Measurements from ENCODE around the gene GPX5. TPM values are rescaled to one million over a fixed set of nuclear protein-coding genes. Genes with fewer than 3 reads are reported as not detected.
"Not testable (repeated sequence)": the region's sequence is repeated elsewhere in the genome, so short reads cannot be mapped to it uniquely, and the experiment has no call there.

The GPX5 gene
- total RNA-seq, 4 donors from 2014 or later: not detected

- no peaks in the 10 kb centered on the region for H3K9me3 ChIP-seq
- TF ChIP-seq CTCF (IDR thresholded peaks at IDR 0.05): no peak
- no peak for TF ChIP-seq POLR2A (IDR thresholded peaks at IDR 0.05)
- DNase-seq: no peak
Measured at GRCh38 chr6:28491984-28492317, 33.7 kb upstream of the GPX5 start.

GRCh38 chr6:28496099-28496779 lies 29.4 kb upstream of the GPX5 start:
- Histone ChIP-seq H3K4me3 (no peak overlapping the region), H3K36me3 (no peaks in the 10 kb centered on the region), H3K27me3 (no peaks in the 10 kb centered on the region), H3K4me1 (no peaks in the 10 kb centered on the region), H3K9me3 (no peaks in the 10 kb centered on the region), H3K27ac (no peak overlapping the region)
- intact Hi-C loops (cut with DNase I; ENCODE audit: low total_unique reads): no loop called here
- DNase-seq: no peak
- no peak for TF ChIP-seq CTCF (IDR thresholded peaks at IDR 0.05)
- TF ChIP-seq POLR2A (IDR thresholded peaks at IDR 0.05): no peak

More at GRCh38 chr6:28491984-28492317, 33.7 kb upstream of the GPX5 start:
- Histone ChIP-seq H3K27me3 (no peaks in the 10 kb centered on the region), H3K4me1 (no peaks in the 10 kb centered on the region), H3K36me3 (no peaks in the 10 kb centered on the region), H3K4me3 (no peak overlapping the region), H3K27ac (no peak overlapping the region)
- intact Hi-C loops (cut with DNase I; ENCODE audit: low total_unique reads): no loop called here

DNA sequence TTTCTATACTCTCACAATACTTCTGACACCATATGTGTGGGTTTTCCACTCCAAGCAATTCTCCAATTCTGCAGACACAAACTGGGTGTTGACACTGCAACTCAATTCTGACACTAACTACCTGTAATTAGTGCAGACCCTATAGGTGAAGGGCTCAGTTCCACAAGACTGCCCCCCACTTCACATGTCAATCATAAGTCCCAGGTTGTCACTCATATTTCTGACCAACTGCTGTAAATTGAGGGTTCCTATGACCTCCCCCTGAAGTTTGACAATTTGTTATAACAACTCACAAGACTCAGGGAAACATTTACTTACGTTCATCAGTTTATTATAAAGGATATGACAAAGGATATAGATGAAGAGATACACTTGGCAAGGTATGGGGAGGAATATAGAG lies 28.4 kb upstream of the GPX5 start:
- no peaks in the 10 kb centered on the region for H3K36me3 ChIP-seq
- intact Hi-C loops (cut with DNase I; ENCODE audit: low total_unique reads): no loop called here
- no peak overlapping the region for H3K4me3 ChIP-seq
- no peak overlapping the region for H3K27ac ChIP-seq
- H3K4me1 ChIP-seq: no peaks in the 10 kb centered on the region
- no peaks in the 10 kb centered on the region for H3K9me3 ChIP-seq
- no peaks in the 10 kb centered on the region for H3K27me3 ChIP-seq
- TF ChIP-seq POLR2A (IDR thresholded peaks at IDR 0.05) (no peak), CTCF (IDR thresholded peaks at IDR 0.05) (no peak)
- no peak for DNase-seq

DNA sequence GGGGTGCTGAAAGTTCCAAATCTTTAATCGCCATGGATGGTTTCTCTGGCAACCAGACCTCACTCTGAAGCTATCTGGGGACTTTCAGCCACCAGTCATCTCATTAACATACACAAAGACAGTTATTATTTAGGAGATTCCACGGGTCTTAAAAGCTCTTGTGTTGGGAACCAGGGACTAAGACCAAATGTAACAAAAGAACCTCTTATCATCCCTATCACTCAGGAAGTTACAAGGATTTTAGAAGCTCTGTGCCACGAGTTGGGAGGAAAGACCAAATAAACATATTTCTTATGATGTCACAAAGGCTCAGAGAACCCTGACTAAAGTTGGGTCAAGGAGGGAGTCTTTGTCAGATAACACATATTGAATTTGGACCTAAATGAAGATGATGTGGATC lies 27.8 kb upstream of the GPX5 start:
- no peak for DNase-seq
- intact Hi-C loops (cut with DNase I; ENCODE audit: low total_unique reads): no loop called here
- no peaks in the 10 kb centered on the region for H3K9me3 ChIP-seq
- H3K4me3 ChIP-seq: no peak overlapping the region
- no peaks in the 10 kb centered on the region for H3K4me1 ChIP-seq
- no peak for TF ChIP-seq CTCF (IDR thresholded peaks at IDR 0.05)
- no peak for TF ChIP-seq POLR2A (IDR thresholded peaks at IDR 0.05)
- no peaks in the 10 kb centered on the region for H3K36me3 ChIP-seq
- no peak overlapping the region for H3K27ac ChIP-seq
- H3K27me3 ChIP-seq: no peaks in the 10 kb centered on the region

DNA sequence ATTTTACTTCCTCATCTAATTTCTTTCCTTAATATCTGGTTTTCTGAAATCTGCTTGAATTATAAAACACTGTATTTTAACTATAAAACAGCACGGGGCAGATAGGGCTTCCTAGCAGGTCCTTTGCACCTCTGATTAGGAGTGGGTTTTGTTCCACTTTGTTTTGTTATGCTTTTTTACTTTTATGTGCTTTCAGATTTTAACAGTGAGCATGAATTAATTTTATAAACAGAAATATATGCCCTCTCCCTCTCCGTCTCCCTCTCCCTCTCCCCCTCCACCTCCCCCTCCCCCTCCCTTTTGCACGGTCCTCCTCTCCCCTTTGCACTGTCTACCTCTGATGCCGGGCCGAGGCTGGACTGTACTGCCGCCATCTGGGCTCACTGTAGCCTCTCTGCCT lies 24.4 kb upstream of the GPX5 start:
- Histone ChIP-seq H3K4me3 (no peak overlapping the region), H3K9me3 (no peaks in the 10 kb centered on the region), H3K27ac (no peak overlapping the region), H3K27me3 (no peaks in the 10 kb centered on the region), H3K4me1 (no peaks in the 10 kb centered on the region), H3K36me3 (no peaks in the 10 kb centered on the region)
- no peak for TF ChIP-seq POLR2A (IDR thresholded peaks at IDR 0.05)
- TF ChIP-seq CTCF (IDR thresholded peaks at IDR 0.05): no peak
- intact Hi-C loops (cut with DNase I; ENCODE audit: low total_unique reads): no loop called here
- DNase-seq: no peak

DNA sequence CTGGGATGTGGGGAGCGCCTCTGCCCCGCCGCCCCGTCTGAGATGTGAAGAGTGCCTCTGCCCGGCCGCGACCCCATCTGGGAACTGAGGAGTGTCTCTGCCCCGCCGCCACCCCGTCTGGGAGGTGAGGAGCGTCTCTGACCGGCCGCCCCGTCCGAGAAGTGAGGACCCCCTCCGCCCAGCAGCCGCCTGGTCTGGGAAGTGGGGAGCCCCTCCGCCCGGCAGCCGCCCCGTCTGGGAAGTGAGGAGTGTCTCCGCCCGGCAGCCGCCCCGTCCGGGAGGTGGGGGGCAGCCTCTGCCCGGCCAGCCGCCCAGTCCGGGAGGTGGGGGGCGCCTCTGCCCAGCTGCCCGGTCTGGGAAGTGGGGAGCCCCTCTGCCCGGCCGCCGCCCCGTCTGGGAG lies 23.5 kb upstream of the GPX5 start:
- H3K36me3 ChIP-seq; H3K27me3 ChIP-seq; H3K4me1 ChIP-seq; intact Hi-C loops (cut with DNase I; ENCODE audit: low total_unique reads); DNase-seq; H3K4me3 ChIP-seq; H3K9me3 ChIP-seq; H3K27ac ChIP-seq: not testable (repeated sequence)

DNA sequence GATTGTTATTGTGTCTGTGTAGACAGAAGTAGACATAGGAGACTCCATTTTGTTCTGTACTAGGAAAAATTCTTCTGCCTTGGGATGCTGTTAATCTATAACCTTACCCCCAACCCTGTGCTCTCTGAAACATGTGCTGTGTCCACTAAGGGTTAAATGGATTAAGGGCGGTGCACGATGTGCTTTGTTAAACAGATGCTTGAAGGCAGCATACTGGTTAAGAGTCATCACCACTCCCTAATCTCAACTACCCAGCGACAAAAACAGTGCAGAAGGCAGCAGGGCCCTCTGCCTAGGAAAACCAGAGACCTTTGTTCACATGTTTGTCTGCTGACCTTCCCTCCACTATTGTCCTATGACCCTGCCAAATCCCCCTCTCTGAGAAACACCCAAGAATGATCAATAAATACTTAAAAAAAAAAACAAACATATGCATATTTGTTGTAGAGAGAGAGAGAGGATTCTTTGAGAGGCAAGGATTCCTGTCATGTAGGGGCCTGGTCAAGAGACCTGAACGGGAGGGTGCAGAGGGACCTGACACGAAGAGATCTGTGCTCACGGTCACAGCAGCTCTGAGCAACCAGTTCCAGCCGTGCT lies 22.9 kb upstream of the GPX5 start:
- H3K4me1 ChIP-seq; H3K4me3 ChIP-seq; H3K27me3 ChIP-seq; H3K36me3 ChIP-seq; intact Hi-C loops (cut with DNase I; ENCODE audit: low total_unique reads); H3K9me3 ChIP-seq; DNase-seq; H3K27ac ChIP-seq: not testable (repeated sequence)
